NB4 (cell line): ENCODE results near the gene SST.

Source experiments
- CTCF ChIP-seq: IDR thresholded peaks from one replicate; pipeline ENCODE4 v1.5.1; 2012; ENCODE audit warnings: low read depth, low read length
- MAX ChIP-seq: IDR thresholded peaks from 2 replicates; pipeline ENCODE4 v1.6.1; 2011; ENCODE audit warnings: low read depth, low read length
- POLR2A ChIP-seq: IDR thresholded peaks from 2 replicates; pipeline ENCODE4 v1.6.1; 2011; ENCODE audit warnings: mild to moderate bottlenecking; ENCODE audit not compliant: insufficient read length; ENCODE audit errors: extremely low read depth

- TF ChIP-seq CTCF: no peak
- TF ChIP-seq MAX: no peak
- TF ChIP-seq POLR2A: no peak
Observed at GRCh38 chr3:187630404-187630803, 39.8 kb downstream of the SST start.
